ENCODE measurements around the gene SULT2B1.

GRCh38 chr19:48645620-48646000, 93.6 kb downstream of the SULT2B1 start:
- no peak for TF ChIP-seq ZFX (IDR thresholded peaks at IDR 0.05; ENCODE audit: borderline replicate concordance)
- TF ChIP-seq CTCF (IDR thresholded peaks at IDR 0.05), result no peak

Data from 22Rv1 (cell line).